CD4-positive, alpha-beta T cell treated with Interleukin-6 at 100 ng/mL for 8 hours (primary cell): ENCODE data around the gene KTI12.
A peak's percentile ranks its signal among the peaks of the same experiment; 100 is the strongest.
"Not testable (repeated sequence)": the region's sequence is repeated elsewhere in the genome, so short reads cannot be mapped to it uniquely, and the experiment has no call there.

ENCODE experiments used
- DNase-seq: peaks from one replicate; pipeline ENCODE4 v3.0.0-alpha.2; 2020; ENCODE audit warnings: mixed read lengths, low spot score

KTI12 gene, protein sequence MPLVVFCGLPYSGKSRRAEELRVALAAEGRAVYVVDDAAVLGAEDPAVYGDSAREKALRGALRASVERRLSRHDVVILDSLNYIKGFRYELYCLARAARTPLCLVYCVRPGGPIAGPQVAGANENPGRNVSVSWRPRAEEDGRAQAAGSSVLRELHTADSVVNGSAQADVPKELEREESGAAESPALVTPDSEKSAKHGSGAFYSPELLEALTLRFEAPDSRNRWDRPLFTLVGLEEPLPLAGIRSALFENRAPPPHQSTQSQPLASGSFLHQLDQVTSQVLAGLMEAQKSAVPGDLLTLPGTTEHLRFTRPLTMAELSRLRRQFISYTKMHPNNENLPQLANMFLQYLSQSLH

DNA sequence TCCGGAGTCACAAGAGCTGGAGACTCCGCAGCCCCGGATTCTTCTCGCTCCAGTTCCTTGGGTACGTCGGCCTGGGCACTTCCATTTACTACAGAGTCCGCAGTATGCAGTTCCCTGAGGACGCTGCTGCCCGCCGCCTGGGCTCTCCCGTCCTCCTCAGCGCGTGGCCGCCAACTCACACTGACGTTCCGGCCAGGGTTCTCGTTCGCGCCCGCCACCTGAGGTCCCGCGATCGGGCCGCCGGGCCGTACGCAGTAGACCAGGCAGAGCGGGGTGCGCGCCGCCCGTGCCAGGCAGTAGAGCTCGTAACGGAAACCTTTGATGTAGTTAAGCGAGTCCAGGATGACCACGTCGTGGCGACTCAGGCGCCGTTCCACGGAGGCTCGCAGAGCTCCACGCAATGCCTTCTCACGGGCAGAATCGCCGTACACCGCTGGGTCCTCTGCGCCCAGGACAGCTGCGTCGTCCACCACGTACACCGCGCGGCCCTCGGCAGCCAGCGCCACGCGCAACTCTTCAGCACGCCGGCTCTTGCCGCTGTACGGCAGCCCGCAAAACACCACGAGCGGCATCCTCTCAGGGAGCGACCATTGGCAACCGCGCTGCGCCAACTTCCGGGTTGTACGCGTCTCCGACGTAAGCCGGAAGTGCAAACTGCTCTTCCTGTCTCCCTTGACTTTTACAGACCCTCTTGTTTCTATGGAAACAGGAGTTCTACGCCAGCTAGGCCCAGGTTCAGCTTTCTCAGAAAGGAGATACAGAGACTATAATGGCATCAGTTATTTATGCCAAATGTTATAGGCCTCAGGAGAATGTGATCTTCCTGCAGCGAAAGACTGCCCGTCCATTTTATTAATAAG, at the start of gene KTI12:
TSS of gene KTI12 (minus strand) at position 621 of the 860 bp plus-strand sequence. CDS start at position 572, 49 bp downstream.
- peak; percentile 87 for DNase-seq

DNA sequence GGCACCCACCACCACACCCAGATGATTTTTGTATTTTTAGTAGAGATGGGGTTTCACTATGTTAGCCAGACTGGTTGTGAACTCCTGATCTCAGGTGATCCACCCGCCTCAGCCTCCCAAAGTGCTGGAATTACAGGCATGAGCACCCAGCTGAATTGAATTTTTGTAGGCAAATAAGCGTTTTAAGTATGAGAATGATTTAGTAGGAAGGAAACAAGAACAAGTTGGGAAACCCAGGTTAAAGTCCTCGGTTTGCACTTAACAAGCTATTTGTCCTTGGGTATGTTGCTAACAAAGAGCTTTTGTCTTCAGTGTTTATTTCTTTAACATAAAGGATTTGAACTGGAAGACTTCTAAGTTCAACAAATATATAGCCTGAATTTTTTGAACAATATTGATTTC, 46.4 kb upstream of the KTI12 start:
- no peak for DNase-seq

DNA sequence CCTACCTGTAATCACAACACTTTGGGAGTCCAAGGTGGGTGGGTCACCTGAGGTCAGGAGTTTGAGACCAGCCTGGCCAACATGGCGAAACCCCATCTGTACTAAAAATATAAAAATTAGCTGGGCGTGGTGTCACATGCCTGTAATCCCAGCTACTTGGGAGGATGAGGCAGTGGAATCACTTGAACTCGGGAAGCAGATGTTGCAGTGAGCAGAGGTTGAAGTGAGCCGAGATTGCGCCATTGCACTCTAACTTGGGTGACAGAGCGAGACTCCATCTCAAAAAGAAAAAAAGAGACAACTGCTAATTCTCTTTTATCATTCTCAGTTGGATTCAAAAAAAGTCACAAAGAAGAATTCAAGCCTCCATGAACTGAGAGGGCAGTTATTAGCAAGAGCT, 43.7 kb upstream of the KTI12 start:
- DNase-seq: not testable (repeated sequence)

DNA sequence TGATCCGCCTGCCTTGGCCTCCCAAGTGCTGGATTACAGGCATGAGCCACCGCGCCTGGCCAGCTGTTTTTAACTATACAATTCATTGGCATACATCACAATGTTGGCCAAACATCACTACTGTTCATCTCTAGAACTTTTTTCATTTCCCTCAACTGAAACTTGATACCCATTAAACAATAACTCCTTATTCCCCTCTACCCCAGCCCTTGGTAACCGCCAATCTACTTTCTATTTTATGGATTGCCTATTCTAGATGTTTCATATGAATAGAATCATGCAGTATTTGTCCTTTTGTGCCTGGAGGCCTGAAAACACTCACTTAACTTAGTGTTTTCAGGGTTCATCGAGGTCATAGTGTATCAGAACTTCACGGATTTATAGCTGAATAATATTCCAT, 38.7 kb upstream of the KTI12 start:
- no peak for DNase-seq

DNA sequence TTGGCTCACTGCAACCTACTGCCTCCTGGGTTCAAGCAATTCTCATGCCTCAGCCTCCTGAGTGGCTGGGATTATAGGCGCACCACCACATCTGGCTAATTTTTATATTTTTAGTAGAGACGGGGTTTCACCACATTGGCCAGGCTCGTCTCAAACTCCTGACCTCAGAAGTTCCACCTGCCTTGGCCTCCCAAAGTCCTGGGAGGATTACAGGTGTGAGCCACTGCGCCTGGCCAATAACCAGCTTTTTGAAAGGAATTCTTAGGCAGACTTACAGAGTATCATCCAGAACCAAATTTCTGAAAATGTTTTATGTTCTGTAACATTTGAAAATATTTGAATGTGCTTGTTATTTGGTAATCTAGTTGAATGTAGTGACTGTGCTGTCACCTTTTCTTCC, 37.1 kb upstream of the KTI12 start:
- no peak for DNase-seq

DNA sequence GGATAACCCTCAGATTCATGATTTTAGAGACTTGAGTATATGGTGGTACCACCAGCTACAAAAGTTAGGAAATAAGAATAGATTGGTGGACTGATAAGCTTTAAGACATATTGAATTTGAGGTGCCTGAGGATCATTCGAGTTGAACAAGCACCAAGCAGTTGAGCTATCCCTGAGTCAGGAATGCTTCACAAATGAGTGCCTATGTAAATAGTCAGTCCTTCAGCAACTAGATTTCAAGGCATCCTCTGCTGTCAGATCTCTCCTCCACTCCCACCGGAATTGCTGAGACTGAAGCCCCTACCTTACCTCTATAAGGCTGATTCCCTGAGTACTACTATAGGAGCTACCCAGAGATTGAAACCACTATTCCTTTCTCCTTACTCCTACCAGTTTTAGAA, 29.6 kb upstream of the KTI12 start:
- DNase-seq: no peak

DNA sequence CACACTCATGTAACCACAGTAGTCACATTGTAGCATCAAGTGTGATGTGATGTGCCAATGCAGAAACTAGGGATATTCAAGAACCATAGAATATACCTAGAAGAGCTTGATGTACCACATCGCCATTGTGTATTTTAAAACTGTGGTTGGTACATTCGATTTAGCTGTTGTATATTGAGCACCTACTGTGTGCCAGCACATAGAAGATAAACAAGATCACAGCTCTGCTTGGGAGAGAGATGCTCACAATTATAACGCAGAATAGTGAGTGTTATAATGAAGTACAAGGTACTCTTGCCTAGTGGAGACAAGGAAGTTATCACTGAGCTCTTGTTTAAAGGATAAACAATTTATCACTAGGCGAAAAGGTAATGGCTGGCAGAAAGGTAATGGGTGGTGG, 27.2 kb upstream of the KTI12 start:
- DNase-seq: no peak

DNA sequence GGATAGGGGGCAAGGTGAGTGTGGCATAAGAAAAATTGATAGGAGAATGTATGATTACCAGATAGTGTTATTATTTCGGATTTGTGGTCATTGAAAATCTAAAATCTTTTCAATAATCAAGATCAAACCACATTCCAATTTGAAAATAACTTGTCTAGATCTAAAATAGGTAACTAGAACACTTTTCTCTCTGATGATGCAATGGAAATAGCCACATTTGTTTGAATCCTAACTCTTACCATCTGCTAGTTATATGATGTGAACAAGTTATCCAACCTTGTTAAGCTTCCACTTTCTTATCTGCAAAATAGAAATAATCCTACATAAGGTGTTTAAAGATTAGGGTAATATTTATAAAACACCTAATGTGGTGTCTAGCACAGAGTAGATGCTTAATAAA, 26.3 kb upstream of the KTI12 start:
- no peak for DNase-seq

DNA sequence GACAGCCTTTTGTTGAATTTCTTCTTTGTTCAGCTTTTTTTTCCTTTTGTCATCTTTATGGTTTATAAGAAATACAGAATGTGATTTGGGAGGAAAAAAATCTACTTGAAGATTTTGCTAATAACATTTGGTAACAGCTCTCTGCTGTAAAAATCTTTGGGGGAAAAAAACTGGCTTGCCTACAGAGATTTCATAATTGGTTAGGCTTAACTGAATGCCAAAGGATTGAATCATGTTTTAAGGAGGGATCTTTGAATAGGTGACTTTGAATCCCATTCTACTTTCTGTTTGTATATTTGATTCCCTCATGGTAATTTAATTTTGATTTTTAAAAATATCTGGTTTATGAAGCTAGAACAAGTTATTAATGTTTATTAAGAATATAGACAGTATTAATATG, 25.7 kb upstream of the KTI12 start:
- DNase-seq: no peak

DNA sequence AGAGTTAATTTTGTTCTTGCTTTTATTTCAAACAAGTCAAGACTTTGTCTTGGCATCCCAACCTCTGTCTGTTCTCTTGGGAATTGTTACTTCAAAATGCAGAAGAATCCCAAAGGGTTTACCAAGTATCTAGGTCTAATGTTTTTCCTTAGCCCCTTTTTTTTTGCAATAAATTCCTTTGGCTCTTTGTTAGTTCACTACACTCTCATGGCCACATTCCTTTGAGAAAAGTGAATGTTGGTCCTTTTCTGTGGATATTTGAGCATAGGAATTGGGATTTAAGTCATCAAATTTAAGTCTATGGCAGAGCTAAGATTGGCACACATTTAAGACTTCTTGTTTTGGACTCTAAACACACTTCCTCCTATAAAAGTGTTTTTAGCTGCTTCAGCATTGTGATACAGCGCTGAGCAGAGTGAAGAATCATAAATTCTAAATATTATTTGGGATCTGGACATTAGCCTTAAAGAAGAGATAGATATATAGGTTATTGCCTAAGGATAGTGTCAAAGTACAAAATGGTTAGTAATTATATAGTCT, 24.3 kb upstream of the KTI12 start:
- no peak for DNase-seq

DNA sequence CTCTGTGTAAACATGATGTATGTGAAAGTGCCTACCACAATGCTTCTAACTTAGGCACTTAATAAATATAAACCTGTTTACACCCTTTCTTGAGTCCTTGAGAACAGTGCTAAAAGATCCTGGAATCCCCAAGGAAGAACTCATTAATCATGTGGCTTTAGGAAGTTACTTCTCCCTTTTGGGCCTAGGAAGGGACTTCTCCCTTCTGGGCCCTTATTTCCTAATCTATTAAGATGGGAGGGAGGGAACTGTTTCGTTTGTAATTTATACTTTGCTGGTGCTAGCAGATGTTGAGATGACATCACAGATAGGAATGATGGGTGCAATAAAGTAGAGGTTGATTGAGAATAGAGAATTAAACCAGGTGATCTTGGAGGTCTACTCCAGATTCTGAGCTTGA, 23.6 kb upstream of the KTI12 start:
- DNase-seq: no peak

DNA sequence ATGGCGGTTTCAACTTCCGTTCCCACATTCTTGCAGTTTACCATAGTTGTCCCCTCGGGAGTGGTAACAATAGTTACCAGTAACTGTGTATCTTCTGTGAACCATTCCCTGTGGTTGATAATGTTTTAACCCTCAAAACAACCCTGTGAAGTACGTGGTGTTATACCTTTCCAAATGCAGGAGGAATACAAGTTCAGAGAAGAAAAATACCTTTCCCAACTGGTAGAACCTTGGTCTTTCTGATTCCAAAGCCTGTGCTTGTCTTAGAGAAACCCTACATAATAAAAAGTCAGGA, 23.3 kb upstream of the KTI12 start:
- DNase-seq: no peak

DNA sequence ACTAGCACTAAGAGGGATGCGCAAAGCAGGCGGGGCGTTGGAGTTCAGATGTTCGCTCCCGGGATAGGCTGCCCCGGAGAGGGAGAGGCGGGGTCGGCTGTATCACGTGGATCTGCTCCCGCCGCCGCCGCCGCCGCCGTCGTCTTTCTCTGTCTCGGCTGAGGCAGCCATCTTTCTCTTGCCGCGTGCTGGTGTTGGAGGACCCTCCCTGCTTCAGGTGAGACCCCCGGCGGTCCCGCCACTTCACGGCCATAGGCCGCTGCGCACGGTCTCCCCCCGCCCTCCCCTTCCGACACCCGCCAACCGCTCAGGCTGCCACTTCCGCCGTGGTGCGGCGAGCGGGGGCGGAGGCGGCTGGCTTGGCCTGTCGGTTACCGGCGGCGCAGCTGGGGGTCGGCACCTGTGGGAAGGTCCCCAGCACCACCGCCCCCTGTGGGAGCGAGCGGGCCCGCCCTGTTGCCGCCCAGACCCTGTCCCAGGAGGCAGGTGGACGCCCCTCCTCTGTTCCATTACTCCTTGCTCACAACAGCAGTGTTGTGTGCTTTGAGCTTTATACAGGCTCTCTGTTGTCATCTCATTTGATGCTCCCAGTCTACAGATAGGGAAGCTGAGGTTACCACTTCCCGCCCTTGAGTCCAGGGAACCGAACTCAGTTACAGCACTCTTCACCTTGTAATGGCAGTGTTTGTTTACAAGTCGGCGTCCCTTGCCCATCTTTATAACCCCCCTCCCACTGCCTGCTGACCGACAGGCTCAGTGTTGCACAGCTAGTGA, 22.7 kb upstream of the KTI12 start, which contains the start of gene BTF3L4:
TSS of gene BTF3L4 (plus strand) at position 133 of the 774 bp plus-strand sequence. CDS start 3,553 bp downstream, outside the sequence.
- DNase-seq: peak; percentile 90

DNA sequence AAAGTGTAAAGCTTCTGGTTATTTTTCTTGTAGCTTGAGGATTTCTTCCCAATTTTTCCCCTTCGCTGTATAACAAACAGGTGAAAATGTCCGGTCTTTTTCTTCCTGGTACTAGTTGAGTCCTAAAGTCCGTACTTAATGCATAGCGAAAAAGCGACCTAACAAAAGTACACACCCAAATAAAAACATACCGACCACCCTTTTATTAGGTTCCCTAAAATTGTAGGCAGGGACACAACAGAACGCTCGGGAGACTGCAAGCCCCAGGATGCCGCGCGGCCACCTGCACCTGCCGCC, 22.2 kb upstream of the KTI12 start:
- no peak for DNase-seq

DNA sequence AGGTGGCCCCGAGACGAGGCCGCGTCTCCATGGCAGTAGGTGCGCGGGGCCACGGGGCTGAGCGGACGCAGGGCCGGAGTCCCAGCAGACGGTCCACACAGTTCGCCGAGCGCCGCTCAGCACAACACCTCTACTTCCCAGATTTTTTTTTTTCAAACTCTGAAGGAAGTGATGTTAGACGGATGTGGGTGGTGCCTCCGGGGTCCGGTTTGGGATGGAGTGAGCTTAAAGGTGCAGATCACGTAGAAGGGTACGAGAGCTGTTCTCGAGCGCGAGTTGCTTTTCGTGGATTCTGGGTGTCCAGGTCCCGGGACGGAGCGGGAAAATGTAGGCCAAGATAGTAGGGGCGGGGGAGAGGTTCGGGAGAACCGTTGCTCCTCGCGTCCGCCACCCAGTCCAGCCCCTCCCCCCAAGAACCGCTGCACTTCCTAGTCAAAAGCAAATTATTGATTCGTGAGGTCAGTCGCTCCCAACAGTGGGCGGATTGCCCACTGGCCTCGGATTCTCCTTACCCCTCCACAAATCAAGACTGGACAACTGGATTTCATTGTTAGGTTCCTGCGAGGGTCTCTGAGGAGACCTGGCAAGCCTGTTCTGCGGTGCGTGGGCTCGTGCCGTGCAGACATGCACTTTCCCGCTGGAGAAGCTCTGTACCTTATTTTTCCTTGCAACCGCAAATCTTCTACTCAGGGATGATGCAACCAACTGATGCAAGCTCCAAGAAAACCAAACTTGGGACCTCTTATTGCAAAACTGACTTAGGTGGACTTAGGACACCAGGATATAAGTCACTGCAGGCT, 21.7 kb upstream of the KTI12 start, which contains the start of gene TXNDC12:
TSS of gene TXNDC12 (minus strand) at position 126 of the 800 bp plus-strand sequence. CDS start at position 31, 95 bp downstream.
- DNase-seq: peak; percentile 65

DNA sequence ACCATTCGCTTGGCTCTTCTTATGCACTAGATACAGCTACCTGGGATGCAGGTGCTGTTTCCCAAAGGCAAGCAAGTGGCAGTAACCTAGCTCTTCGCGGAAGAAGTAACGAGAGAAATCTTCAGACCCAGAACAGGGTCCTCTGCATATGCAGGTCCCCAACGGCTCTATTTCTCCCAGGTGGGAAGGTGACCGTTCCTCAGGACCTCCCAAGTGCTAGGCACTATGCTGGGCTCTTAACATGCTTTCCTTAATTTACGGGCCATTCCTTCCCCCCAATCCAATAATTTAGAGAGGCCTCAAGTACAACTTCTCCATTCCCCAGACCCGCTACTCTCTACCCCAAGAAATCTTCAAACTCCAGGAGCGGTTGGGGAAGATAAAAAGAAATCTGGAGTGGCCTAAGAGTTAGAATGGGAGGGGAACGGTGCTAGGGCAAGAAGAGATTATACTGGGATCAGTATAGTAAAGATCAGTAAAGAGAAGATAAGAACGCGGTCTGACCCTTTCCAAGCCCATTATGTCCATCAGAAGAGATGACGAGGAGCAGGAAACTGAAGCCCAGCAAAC, 21.0 kb upstream of the KTI12 start:
- DNase-seq: no peak

DNA sequence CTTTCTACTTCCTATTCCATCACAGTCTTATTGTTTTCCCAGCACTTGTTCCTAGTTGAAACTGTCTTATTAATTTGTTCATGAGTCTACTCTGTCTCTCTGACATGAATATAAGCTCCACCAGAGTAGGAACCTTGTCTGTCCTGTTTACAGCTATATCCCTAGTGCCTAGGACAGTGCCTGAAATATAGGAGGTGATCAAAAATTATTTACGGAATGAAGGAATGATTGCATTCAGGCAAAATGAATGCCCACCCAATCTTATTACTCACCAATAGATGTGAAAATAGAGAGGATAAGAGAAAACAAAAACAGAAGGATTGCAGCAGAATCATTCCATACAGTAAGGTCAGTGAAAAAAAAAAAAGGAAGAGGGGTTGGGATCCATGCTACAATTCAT, 20.3 kb upstream of the KTI12 start:
- no peak for DNase-seq

DNA sequence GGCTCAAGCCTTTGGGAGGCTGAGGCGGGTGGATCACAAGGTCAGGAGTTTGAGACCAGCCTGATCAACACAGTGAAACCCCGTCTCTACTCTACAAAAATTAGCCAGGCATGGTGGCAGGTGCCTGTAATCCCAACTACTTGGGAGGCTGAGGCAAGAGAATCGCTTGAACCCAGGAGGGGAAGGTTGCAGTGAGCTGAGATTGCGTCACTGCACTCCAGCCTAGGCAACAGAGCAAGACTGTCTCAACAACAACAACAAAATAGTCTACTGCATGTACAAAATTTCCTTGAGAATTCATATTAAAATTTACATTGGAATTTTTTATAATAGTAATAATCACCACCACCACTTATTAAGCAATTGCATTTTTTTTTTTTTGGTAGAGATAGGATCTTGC, 15.7 kb upstream of the KTI12 start:
- DNase-seq: not testable (repeated sequence)

DNA sequence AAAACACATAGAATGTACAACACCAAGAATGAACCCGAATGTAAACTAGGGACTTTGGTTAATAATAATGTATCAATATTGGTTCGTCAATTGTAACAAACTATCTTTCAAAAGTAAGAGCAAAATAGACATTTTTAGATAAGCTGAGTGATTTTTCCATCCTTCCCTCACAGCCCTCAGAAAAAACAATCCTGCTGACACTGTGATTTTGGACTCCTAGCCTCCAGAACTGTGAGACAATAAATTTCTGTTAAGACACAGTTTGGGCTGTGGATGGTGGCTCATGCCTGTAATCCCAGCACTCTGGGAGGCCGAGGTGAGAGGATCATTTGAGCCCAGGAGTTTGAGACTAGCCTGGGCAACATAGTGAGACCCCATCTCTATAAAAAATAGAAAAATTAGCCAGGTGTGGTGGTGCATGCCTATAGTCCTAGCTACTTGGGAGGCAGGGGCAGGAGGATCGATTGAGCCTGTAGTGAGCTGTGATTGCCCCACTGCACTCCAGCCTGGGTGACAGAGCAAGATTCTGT, 12.1 kb upstream of the KTI12 start:
- not testable (repeated sequence) for DNase-seq

DNA sequence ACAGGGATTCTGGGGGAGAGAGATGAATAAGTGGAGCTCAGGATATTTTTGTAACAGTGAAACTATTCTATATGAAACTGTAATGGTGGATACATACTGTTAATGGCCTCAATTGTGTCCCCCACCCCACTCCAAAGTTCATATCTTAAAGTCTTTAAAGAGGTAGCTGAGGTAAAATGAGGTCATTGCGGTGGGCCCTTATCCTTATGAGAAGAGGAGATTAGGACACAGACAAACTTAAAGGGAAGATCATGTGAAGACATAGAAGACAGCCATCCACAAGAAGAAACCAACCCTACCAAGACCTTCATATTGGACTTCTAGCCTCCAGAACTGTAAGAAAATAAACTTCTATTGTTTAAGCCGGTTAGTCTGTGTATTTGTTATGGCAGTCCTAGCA, 11.6 kb upstream of the KTI12 start:
- no peak for DNase-seq
